Fibroblast of skin of right quadriceps (primary cell): ENCODE data around the gene CELF3.
A peak's percentile ranks its signal among the peaks of the same experiment; 100 is the strongest.
"Not testable (repeated sequence)": the region's sequence is repeated elsewhere in the genome, so short reads cannot be mapped to it uniquely, and the experiment has no call there.

Experiments used
- DNase-seq: peaks from one replicate; pipeline ENCODE4 v3.0.0-alpha.2; 2013

Gene CELF3

GRCh38 chr1:151716771-151717631, at the start of gene CELF3:
Gene CELF3 (minus strand): TSS chr1:151716803. CDS start chr1:151716020, 783 bp downstream.
- DNase-seq, result no peak

- no peak for DNase-seq
Measured at GRCh38 chr1:151763990-151764389, 47.4 kb upstream of the CELF3 start.

- peak; percentile 81 for DNase-seq
Measured at GRCh38 chr1:151762941-151763921, 46.6 kb upstream of the CELF3 start, which contains the start of gene MRPL9. Gene MRPL9 (minus strand): TSS chr1:151763496. CDS start chr1:151763479, 17 bp downstream.

GRCh38 chr1:151760597-151761385, 44.2 kb upstream of the CELF3 start:
- no peak for DNase-seq

- DNase-seq, result no peak
Measured at GRCh38 chr1:151759241-151759640, 42.6 kb upstream of the CELF3 start.

DNA sequence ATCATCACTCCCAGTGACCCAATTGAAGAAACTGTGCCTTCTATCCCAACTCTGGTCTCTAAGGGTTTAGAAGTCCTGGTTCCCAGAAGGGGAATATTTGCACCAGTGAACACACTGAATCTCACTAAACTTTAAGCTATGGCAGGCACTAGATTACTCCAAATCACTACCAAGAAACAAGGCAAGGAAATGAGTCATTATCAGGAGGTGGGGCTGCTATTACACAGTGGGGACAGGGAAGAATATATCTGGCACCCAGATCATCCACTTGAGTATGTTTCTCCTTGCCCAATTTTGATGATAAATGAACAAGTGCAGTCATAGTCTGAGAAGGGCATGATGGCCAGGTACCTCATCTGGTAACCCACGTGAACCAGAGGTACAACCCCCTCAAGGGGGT, 39.7 kb upstream of the CELF3 start:
- DNase-seq, result peak; percentile 8

GRCh38 chr1:151741516-151741915, 24.9 kb upstream of the CELF3 start:
- no peak for DNase-seq

GRCh38 chr1:151739590-151740355, 23.2 kb upstream of the CELF3 start:
- DNase-seq, result no peak

- no peak for DNase-seq
Measured at GRCh38 chr1:151737479-151737878, 20.9 kb upstream of the CELF3 start.

DNA sequence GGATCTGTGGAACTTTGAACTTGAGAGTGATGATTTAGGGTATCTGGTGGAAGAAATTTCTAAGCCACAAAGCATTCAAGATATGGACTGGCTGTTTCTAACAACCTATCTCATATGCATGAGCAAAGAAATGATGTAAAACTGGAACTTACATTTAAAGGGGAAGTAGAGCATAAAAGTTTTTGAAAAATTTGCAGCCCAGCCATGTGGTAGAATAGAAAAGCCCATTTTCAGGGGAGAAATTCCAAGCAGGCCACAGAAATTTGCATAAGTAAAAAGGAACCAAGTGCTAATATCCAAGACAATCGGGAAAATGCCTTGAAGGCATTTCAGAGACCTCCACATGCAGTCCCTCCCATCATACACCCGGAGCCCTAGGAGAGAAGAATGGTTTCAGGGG, 20.4 kb upstream of the CELF3 start:
- DNase-seq, result no peak

DNA sequence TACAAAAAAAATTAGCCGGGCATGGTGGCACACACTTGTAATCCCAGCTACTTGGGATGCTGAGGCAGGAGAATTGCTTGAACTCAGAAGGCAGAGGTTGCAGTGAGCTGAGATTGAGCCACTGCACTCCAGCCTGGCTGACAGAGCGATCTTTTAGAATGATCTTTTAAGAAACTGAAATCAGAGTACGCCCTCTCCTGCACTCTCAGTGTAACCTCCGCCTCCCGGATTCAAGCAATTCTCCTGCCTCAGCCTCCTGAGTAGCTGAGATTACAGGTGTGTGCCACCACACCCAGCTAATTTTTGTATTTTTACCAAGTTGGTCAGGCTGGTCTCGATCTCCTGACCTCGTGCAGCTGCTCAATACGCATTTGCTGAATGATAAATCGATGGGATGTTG, 17.4 kb upstream of the CELF3 start:
- DNase-seq, result not testable (repeated sequence)

- no peak for DNase-seq
Measured at GRCh38 chr1:151733126-151733525, 16.5 kb upstream of the CELF3 start.

GRCh38 chr1:151729966-151730291, 13.3 kb upstream of the CELF3 start:
- DNase-seq, result no peak

DNA sequence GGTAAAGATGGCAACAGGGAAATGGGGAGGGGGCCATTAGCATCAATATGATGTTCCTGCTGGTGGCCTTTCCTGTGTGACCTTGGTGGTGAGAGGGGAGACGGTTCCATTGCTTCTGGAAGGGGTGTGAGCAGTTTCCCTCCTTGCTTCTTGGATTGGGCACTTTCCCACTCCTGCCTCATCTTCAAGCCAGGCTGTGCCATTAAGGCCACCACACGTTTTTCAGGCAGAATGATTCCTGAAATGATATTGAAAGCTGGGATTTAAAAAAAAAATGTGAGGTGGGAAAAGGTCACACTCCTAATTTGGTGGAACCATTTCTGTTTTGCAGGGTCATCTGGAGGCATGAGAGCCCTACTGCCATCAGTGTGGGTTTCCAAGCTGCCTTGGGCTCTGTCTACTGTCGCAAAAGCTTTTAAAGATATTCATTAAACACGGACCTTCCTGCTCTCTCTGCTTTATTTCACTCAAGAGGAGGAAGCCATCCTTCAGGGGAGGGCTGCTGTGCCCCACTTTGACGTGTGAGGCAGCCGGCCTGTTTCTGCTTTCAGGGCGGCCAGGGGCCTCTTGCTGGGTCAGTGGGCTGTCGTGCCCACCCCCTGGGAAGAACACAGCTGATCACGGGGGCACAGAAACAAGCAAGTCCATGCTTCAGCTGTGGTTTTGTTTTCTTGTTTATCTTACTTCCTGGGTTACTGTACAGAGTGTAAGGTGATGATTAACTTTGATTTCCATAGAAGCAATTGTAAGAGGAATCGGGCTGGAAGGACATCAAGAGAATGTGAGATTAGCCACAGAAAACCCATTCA, 12.8 kb upstream of the CELF3 start:
- no peak for DNase-seq

DNA sequence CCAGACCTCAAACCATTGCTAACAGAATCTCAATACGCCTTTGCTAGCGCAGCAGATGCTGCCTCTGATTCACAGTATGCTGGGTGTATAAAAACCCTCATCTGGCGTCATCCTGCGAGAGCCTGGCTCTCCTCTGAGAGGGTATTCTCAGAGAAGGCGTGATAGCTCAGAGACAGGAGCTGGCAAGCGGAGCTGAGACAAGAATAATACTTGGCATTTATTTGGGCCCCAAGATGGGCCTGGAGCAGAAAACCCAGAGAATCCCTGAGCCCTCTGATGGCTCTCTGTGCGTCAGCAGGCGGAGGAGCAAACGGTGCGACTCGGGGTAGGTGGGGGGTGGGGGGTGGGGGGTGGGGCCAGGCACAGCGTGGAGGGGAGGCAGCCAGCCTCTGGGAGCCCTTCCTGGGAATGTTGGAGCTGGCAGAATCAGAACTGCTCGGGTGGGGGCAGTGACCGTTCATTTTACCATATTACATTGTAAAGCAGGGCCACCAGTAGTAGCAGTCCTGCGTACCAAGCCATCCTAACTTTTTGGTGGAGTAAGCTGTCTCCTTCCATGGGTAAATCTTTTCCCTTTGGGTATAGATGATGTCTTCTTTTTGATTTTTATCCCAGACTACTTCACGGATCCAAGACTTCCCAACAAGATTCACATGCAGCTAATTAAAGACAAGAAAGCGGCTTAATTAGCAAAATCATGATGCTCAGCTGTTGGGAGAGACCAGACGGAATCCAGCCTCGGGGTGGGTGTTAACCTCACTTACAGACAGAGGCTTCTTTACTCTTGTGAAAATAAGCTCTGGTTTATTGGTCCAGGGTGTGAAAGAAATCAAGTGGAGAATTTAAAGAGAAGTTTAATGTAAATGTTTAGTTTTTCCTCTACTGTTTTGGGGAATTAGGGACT, 11.8 kb upstream of the CELF3 start:
- peak; percentile 66 for DNase-seq

- no peak for DNase-seq
Measured at GRCh38 chr1:151723726-151724370, 7.2 kb upstream of the CELF3 start.

DNA sequence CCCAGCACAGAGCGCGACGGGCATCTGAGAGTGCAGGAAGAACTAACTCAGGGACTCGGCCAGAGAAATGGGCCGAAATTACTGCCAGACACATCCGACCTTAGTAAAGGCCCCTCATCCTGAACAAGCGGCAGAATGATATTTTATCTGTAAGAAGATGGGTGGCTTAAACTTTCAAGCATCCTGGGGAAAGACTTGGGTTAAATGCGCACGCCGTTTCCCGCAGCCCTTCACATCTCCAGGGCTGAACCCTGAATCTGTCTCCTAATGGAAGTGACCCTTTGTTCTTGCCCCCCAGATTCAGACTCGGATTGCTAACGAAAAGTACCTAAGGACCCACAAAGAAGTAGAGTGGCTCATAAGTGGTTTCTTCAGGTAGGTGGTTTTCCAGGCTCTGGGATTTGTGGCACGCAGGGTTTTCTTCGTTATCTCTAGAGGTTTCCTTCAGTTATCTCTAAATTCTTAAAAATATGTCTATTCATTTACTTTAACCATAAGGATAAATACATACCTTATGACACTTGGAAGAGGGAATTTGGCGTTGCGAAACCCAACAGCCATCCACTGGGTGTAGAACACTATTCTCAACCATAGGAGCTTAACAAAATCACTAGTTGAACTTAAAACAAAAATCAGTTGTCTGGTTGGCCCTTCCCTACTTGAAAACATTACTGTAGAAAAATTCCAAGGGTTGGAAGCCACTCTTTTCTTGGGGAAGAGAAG, 5.3 kb upstream of the CELF3 start:
- DNase-seq, result no peak

GRCh38 chr1:151720974-151721787, 4.6 kb upstream of the CELF3 start, which contains the start of gene RIIAD1:
Gene RIIAD1 (plus strand): TSS chr1:151721522. CDS start chr1:151721537, 15 bp downstream.
- no peak for DNase-seq
